CD4-positive, alpha-beta T cell treated with Interleukin-6 for 4 hours (primary cell): ENCODE data around the gene ZNF189.

Experiments used
- DNase-seq: peaks from one replicate; pipeline ENCODE4 v3.0.0-alpha.2; 2020; ENCODE audit warnings: mixed read lengths

ZNF189 gene

DNA sequence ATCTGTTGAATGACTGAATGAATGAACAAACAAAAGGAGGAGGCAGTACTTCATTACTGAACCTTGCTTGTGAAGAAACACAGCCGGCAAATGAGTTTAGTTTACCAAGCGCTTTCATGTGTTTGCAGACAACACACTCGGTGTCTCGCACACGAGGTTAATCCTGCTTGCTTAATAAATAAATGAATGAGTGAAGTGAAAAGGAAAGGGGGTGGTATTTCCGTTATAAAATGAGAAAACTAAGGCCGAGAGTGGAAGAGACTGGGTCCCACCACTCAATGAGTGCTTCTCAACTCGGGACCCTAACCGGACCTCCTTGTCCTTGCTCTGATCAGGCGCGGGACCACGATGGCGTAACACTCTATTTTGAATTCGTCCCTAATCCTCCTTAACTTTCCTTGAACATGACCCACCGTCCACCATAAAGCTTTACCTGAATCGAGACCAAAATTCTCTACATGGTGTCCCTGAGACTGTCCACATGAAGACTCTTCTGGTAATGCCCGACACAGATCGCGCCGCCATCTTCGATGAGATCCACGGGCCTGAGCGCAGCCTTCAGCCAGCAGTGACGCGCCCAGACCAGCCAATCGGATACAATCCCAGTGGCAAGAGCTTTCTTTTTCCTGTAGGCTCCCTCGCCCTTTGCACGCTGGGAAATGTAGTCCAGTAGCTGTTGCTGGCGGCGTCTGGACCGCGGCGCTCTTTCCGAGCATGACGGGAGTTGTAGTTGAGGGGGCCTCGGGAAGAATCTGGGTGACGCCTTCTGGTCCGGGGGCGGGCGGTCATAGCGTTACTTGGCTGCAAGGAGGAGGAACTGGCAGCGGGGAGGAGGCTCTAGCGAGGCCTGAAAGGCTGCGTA lies at the start of gene ZNF189, which contains the start of gene MRPL50:
TSS of gene ZNF189 (plus strand) at position 784 of the 862 bp plus-strand sequence. CDS start 306 bp downstream, outside the sequence.
TSS of gene MRPL50 (minus strand) at position 551 of the 862 bp plus-strand sequence. CDS start at position 525, 26 bp downstream.
- peak; percentile 96 for DNase-seq

DNA sequence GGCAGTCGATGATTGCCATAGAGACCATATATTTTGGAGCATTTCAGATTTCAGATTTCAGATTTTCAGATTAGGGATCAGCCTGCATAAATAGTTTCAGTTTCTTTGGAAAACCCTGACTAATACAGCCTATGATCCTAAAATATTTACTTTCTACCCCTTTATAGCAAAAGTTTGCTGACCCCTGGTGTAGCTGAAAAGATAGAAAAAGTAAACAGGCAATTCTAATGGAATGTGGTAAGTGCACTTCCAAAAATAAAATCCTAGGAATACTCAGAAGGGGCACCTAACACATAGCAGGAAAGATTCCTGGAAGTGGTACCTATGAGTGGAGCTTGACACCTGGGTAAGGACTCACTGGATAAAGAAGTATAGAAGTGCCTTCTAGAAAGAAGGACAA lies 48.4 kb upstream of the ZNF189 start:
- no peak for DNase-seq

GRCh38 chr9:101352892-101353463 lies 45.7 kb upstream of the ZNF189 start:
- DNase-seq = no peak

DNA sequence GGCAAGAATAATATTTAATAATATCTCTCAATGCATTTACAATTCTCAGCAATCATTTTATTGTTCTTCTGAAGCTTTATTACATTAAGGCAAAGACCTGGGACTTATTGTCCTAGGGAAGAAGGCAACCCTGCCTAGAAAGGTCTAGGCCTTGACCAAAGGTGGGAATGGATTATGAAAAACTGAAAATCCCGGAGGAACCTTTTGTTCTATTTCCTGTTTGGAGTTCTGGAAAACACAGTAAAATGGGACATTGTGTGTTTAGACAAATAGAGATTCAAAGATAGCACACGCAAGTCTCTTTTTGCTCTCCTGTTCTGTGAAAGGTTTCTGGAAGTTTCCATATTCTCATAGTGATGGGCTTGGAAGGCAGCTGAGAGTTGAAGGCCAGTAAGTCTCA lies 45.0 kb upstream of the ZNF189 start:
- DNase-seq = no peak

- no peak for DNase-seq
Measured at GRCh38 chr9:101354143-101354764, 44.4 kb upstream of the ZNF189 start.

DNA sequence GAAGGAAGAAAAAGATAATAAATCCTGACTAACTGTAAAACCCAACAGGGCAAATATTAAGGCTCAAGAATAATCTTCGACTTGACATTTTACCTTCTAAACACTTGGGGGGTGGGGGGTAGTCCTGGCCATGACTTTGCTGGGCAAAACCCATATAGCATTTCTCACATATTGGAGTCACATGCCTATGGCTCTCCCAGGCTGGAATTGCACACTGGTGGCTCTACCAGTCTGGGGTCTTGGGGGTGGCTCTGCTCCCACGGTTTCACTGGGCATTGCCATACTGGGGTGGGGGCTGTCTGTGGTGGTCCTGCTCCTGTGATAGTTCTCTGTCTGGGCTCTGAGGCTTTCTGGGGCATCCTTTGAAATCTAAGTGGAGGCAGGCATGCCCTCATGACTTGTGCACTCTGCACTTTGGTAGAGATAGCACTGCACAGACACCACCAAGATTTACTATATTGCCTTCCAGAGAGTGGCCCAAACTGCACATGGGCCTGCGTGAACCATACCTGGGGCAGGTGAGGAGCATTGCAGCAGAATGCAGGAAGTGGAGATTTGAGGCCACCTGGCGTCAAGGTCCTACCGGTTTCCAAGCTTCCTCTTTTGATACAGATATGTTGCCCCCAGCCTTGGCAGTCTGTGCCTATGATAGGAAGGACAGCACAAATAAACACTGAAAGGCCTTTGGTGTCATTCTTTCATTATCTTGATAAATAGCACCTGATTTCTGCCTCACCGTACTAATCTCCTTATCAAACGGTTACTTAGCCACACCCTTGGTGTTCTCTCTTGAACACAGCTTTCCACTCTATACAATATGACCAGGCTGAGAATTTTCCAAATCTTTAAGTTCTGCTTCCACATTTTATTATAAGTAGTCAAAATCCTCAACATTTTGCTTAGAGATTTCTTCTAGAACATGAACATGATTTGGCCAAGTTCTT lies 43.6 kb upstream of the ZNF189 start:
- DNase-seq = no peak

GRCh38 chr9:101356619-101357018 lies 42.0 kb upstream of the ZNF189 start:
- no peak for DNase-seq

DNA sequence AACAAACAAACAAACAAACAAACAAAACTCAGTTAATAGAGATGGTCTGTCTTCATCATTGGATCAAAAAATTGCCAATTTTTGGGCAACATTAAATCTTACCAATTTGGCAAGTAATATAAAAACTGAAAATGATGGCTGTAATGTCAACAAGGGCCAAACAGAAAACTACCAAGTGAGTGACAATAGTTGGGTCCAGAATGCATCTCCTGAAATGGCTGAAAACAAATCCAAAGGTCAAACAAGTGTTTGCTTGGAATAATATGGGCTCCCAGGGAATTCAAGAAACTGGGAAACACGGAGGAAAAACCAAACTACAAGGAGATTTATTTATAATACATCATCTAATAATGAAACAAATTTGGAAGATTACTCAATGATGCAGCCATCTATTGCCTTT lies 39.0 kb upstream of the ZNF189 start:
- no peak for DNase-seq

DNA sequence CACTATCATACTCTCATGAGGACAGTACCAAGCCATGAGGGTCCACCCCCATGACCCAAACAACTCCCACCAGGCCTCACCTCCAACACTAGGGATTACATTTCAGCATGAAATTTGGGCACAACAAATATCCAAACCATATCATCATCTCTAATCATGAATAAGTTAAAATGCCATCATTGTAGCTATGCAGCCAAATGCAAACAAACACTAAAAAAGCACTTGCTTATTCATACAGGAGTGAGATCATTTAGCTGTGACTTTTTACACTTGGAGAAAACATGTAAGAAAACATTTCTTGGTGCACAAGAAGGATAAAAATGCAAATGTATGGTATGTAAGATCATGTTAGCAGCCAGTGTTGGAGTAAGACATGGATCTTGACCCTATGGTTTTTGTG lies 38.0 kb upstream of the ZNF189 start:
- no peak for DNase-seq

DNA sequence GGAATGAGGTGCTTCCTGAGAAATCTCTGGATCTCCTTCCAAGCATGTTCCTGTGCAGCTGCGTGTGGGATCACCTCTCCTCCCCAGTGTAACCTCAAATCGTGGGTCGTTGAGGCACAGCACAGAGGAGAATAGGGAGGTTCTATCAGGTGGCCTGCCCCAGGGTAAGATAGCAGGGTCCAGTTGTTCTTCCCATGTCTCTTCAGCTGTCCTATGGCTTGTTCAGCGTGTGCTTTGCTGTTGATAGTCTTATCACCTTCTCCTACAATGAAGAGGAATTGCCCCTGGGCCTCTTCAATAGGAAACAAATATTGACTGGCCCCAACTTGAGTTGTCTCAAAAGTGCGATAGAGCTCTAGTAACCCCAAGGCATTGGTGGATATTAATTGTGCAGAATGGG lies 36.2 kb upstream of the ZNF189 start:
- DNase-seq = no peak

- no peak for DNase-seq
Measured at GRCh38 chr9:101365181-101365580, 33.5 kb upstream of the ZNF189 start.

GRCh38 chr9:101366038-101366756 lies 32.5 kb upstream of the ZNF189 start:
- no peak for DNase-seq

GRCh38 chr9:101367323-101367722 lies 31.3 kb upstream of the ZNF189 start:
- DNase-seq = no peak

GRCh38 chr9:101369286-101369685 lies 29.4 kb upstream of the ZNF189 start:
- no peak for DNase-seq

GRCh38 chr9:101369884-101370531 lies 28.6 kb upstream of the ZNF189 start:
- DNase-seq = no peak

DNA sequence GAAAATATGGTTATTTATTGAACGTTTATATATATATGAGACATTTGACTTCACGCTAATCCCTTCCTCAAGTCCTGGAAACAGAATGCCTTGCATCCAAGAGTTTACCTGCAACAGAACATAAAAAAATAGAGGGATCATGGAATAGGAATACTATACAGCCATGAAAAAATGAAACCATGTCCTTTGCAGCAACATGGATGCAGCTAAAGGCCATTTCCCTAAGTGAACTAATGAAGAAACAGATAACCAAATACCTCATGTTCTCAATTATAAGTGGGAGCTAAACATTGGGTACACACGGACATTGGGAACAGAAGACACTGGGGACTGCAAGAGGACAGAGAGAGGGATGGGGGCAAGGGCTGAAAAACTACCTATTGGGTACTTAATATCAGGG lies 26.8 kb upstream of the ZNF189 start:
- DNase-seq = no peak

DNA sequence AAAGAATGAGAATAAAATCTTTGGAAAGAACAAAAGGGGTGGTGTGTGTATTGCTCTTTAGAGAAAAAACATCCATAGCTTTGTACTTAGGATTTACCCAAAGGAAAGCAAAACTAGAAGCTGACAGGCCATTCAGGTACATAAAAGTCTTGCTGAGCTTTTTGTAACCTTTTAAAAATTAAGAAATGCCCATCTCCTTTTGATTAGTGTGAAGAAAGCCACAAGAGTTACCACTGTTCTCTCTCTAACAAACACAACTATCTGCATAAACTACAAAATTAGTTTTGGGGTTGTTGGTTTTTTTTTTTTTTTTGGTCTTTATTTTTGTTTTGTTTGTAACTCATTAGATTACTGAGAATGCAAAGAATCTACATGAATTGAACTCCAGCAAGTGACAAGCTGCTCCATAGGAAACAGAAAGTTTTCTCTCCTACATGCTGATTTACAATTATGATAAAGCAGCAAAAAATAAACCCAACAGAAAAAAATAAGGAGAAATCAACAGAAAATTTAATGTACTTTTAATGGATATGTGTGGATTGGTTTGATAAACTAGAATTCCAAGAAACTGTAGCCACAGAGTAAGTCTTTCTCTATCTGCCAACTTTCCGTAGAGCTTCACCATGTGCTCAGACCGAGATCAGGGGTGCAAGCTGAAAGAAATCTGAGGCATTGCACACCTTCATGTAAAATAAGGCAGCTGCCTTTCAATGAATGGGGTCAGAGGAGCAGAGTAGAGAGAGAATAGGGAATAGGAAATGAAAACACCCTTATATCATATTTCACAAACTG lies 26.1 kb upstream of the ZNF189 start:
- DNase-seq = no peak

DNA sequence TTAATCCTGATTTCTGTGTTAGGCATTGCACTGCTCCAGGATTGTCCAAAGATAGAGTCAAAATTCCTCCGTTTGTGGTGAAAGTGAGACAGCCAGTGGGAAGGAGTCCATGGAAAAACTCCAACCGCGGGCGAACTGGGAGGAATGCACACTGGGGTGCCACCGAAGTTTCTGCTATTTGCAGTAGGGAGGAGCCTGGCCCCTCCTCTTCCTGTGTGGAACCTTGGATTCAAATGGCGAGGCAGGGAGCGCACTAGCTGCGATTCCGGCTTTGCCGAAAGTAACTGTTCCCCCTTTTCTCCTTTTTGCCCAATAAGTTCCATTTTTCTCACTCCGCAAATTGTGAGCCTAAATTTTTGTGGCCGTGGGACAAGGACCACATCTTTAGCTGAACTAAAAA lies 23.1 kb upstream of the ZNF189 start:
- no peak for DNase-seq

GRCh38 chr9:101376111-101376848 lies 22.4 kb upstream of the ZNF189 start:
- DNase-seq = no peak

- DNase-seq = no peak
Measured at GRCh38 chr9:101380295-101380694, 18.4 kb upstream of the ZNF189 start.
